GM18907 (cell line): Measurements from ENCODE around the gene ZDHHC22.

Experiments used
- ATAC-seq: cut with Tn5 transposase; IDR thresholded peaks from one replicate; pipeline ENCODE4 v1.9.1; 2021; ENCODE audit warnings: mild to moderate bottlenecking, moderate library complexity; ENCODE audit not compliant: unreplicated experiment

ZDHHC22 gene

DNA sequence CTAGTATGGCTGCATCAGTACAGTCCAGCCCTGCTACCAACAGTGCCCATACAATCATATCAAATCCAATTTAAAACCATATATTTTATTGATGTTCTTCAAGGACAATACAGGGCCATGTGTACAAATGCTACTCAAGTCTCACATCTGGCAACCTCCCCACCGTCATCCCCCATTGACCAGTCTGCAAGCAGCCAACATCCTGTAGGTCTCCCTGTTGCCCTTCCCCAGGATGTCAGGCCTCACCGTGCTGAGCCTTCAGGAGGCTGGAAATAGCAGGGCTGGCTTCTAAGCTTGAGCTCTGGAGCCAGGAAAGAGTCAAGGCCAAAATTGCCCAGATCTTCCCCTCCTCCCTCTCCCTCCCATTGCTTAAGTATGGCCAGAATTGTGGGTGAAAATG is 10.4 kb downstream of the ZDHHC22 start:
- no peak for ATAC-seq

DNA sequence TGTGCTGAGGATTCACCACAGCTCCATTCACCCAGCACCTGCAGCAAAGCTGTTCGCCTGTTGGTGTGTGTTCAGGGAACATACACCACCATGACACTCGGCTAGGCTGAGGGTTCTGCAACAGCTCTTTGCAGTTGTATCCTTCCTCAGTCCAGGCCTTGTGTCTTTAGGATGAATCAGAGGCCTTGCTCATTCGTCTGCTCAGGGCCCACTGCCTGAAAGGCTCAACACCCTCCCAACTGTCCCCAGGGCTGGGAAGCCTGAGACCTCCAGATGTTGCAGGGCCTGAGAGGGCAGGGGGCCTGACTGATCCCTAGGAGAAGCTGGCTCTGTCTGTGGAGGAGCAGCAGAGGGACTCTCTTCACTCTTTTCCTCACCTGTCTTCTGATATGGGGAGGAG is 11.2 kb downstream of the ZDHHC22 start:
- no peak for ATAC-seq

DNA sequence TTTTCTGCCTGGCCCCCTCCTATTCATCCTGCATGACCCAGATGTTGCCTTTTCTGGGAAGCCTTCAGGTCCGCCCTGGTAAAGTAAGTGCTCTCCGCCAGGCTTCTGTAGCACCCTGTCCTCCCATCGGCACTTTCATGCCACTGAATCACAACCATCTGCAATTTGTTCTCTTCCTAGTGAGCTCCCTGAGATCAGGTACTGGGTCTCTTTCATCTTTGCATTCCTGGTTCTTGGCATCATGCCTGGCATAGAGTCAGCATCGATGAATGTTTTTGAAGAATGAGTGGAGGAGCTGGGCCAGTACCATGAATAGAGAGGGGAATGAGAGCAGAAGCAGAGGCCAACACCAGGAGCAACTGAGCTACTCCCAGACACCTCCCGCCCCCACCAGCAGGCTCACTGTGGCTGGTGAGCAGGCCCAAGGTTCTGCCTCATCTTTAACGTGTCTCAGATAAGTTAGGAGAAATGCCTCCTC is 13.1 kb downstream of the ZDHHC22 start:
- ATAC-seq: no peak

DNA sequence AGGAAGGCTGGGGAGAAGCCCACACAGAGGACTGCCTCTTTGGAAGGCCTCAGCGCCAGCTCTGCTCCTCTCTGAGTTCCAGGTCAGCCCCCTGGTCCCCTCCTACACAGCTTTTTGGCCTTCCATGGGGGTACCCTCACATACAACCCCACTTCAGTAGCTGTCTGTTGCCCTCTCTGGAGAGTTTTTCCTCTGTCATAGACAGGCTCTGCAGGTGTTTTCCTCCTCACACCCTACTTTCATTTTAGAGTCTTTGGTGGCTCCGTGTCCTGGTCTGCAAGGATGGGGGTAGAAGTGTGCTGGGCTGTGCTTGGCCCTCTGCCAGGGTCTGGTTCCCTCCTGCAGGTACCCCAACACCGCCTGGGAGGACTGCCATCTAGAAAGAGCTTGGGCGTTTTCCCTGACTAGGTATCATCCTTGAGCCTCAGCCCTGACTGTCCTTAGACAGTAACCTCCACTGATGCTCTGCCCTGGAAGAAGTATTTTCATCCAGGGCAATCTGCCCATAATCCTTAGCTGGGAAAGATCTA is 15.1 kb downstream of the ZDHHC22 start:
- ATAC-seq: no peak

DNA sequence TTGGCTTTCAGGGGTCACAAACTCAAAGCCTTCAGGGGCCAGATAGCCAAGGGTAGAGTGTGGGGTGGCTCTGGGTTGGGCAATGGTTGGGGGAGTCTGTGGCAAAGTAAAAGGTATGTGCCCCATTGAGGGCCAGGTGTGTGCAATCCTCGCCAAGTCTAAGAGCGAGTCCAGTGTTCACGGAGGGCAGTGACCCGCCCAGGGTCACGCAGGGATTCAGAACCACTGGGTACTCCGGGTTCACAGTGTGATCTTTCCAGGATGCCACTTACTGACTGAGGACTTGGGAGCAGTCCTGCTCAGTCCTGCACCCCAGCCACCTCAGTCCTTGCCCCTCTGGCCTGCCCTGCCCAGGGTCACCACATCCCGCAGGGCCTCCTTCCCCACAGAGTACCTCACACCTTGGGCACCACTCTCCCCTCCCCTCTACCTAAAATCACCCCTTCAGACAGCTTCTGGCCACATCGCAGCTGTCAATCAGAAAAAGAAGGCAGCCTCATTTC is 15.7 kb downstream of the ZDHHC22 start:
- no peak for ATAC-seq

DNA sequence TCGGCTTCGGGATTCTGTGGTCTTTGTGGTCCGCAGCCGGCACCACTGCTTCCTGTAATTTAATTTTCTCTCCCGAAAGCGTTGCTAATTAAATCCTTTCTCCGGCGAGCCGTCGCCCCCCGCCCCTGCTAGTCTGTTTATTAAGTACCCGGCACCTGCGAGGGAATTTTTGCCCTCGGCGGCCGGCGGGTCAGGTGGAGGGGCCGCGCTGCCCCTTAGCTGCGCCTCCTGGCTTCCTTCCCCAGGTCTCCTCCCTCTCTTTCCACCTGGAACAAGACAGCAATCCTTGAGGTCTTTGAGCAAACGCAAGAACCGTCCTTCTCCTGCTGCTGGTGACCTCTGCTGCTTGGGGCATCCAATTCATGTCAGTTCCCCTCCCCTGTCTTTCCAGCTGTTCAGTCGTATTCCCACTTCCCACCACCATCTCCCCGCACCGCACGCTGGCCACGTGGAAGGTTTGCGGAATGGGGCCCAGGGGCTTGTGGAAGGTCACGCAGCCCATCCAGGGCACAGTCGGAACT is 16.2 kb downstream of the ZDHHC22 start:
- no peak for ATAC-seq

DNA sequence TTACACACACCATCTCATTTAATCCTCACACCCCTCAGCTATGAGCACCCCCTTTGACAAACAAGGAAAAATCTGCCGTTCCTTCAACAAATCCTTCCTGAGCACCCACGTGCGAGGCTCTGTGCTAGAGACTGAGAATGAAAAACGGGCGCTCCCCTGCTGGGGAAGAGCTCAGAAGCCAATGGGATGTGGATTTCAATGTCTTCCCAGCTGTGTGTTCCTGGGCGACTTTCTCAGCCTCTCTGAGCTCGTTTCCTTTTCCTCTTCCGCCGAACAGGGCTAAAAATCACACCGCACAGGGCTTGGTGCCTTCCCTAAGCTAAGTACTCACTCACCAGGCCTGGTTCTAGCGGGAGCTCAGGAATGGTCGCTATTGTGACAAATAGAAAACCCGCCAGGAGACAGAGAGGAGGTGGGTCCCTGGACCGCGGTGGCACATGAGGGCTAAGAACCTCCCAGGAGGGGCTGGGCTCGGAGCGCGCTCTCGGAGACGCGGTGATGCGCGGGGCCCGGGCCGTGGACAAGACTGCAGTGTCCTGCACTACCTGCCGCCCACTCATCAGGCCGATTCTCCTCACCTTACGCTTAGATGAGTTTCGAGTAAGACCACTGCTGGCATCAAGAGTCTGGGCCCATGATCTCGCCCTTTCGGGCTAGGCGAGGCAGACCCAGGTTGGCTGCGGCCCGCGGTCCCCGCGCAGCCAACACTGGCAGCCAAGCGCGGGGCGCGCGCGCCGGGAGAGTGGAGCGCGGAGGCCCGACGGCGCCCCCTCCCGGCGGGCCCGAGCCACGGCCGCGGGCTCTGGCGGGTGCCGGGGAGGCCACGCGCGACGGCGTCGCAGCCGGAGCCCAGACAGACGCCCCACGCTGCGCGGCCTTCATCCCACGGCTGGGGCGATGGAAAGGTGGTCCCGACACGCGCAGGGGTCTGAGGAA is 17.0 kb downstream of the ZDHHC22 start:
- ATAC-seq: no peak

DNA sequence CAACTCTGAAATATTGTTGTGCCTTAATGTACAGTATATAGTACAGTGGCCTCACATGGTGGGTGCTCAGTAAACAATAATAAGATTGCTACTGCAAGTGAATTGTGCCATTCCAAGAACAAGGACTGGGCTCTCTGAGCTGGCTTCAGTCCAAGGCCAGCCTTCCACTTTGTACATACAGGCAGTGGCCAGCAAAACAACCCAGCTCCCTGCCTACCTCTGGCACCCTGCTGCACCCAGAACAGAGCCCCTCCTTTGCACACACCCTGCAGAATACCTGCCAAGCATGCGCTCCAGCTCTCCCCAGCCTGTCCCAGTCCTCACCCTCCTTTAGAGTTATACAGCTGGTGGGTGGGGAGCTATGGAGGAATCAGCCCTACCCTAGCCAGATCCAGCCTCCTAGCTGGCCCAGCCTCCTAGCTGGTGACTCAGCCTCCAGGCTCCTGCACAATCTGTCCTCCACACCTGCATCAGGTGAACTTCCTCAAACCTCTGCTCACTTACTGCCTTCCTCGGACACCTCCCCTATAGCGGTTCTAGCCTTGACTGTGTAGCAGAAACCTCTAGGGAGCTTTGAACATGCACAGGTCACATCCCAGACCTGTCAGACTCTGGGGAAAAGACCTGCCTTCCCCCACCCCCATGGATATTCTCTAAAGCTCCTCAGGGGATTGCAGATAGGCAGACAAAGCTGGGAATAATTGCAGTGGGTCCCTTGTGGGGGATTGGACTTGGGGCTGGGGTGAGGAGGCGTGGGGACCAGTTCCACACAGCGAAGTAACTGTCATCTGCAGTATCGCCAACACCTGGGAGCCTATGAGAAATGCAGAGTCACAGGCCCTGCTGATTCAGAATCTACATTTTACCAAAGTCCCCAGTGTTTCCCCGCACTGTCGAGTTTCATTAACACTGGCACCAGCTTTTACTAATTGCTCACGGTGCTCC is 17.9 kb downstream of the ZDHHC22 start:
- ATAC-seq: no peak

DNA sequence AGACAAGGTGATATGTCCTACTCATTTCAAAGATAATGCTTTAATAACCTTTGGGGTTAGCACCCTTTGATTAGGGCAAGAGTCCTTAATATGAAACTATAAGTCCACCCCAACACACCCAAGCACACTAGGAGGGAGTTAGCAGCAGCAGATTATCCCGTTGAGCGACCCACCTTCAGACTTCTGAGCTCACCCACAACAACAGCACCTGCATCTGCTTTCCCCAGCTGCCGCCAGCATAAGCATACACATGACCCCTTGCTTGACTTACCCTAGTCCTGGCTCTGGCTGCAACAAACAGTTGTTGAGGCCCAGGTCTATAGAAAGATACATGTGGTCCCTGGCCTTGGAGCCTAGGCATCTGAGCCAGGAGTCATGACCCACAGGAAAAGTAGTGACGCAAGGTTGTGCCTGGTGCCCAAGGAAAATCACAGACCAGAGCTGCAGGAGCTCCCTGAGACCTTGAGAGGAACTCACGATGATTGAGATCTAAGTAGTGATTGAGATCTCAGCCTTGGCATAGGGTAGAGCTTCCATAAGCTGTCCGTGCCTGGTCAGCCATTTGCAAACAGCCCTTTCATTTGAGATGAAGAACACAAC is 19.0 kb downstream of the ZDHHC22 start:
- ATAC-seq: no peak

DNA sequence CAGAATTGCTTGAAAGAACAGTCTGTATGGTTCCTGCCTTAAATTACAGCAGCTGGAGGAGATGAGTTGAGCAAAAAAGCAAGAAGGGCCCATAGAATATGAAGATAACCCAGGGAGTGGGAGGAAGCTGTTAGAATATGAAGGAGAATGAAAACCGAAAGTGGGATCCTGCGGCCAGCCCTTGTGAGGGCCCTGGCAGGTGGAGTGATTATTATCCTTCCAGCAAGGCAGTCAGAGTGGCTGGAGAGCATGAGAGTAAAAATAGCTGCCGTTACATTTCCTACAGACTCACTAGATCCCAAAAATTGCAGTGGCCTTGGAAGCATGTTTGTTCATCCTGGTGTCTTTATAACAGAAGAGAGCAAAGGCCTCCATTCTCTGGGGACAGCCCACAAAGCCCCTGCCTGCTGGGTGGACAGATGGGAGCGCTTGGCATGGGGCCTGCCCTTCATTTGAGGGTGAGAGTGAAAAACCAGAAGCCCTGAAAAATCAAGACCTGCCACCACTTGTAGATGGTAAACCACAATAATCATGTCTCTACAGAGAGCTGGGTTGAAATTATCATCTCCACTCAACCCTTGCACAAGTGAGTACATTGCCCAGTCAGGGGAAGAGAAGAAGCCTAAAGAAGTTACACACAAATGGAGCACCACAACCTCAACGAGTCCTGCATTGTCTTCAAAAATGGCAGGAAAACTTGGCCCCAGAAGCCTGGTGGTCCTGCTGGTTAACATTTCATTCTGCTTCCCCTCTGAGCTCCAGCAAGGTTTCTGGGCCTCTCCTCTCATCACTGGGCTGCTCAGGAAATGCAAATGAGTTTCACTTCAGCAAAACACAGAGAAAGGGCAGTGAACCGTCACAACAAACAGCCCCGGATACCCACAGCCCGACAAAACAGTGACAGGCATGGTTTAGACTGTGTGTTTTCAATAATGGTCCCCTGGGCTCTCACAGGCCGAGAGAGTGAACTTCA is 20.5 kb downstream of the ZDHHC22 start:
- ATAC-seq: peak; percentile 91

DNA sequence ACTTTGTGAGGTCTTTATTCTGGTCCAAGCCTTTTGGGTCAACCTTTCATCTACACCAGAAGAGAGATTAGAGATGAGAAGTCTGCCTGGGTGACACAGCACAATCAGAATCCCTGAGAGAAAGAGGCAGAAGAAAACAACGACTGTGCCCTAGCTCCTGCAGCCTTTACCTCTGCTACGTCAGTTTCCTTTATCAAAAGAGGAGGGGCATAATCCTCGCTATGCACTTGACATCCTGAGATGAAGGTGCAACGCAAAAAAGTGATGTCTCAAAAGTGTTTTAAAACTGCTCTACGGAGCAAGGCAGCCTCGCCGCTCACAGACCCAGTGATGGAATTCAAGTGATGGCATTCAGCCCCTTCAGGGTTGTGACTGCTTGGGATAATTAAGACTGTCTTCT is 21.7 kb downstream of the ZDHHC22 start:
- no peak for ATAC-seq

DNA sequence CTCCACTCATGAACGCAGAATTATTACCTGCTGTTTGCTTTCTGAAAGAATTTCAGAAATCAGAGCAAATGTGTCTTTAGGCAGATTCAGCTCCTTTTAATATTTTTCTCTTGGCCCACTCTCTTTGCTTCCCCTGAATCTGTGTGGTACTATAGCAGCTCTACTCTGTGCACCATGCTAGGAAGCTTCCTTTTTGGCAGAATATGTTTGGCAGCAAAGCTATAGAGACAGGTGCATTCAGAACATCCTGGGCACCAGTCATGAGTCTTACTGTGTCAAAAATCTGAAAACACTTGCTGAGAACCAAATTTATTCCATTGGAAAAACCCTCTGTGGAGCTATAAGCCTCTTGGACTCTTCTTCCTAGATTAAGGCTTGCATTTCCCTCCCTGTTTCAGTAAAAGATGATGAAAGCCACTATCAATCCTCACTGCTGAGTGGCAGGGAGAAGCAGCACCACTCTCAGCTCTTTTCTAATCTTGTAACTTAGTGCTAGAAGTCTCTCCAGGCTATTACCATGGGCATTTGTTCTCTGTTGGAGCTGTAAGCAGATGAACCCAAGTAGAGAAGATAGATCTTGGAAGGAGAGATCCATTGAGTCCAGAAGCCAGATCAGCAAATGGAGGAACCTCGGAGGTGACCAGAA is 25.3 kb downstream of the ZDHHC22 start:
- ATAC-seq: no peak

DNA sequence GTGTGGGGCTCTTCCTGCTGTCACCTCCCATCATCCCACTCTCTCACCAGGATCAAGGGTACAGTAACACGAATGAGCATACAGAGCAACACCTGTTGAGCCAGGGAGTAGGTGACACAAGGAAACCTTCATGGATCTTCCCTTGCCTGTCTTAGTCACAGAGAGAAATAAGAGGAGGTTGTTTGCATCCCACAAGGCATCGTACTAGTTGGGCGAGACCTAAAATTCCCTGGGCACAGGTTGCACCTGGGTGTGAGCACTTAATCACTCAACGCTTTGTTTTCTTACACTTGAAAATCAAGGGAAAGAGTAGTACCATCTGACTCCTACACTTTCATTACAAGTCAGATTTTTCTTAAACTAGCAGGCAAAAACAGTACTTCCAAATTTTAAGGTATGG is 27.0 kb downstream of the ZDHHC22 start:
- ATAC-seq: no peak

DNA sequence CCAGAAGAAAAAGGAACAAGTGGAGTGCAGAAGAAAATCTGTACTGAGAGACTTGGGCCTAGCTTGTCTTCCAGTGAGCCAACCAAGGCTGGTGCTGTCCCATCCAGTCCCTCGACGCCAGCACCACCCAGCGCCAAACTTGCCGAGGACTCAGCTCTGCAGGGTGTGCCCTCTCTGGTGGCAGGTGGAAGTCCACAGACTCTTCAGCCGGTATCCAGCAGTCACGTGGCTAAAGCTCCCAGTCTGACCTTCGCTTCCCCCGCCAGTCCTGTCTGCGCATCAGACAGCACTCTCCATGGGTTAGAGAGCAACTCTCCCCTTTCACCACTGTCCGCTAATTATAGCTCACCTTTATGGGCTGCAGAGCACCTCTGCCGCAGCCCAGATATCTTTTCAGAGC is 27.9 kb downstream of the ZDHHC22 start:
- ATAC-seq: no peak

DNA sequence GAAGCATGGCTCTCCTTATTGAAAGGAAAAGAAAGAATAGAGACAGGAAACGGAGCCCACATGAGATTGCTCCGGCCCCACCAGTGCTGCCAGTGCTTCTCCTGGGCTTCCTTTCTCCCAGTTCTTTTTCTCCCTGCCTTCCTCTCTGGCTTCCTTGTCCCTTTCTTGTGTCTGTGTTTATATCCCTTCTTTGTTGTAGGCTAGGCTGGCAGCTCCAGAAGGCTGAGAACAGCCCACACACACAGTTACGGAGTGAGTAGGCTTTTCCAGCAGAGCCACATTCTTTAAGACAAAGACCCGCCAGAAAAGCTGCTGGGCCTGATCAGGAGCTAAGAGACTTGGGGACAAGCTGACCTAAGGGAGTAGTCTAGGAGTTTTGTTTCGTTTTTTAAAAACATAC is 30.6 kb downstream of the ZDHHC22 start:
- no peak for ATAC-seq

DNA sequence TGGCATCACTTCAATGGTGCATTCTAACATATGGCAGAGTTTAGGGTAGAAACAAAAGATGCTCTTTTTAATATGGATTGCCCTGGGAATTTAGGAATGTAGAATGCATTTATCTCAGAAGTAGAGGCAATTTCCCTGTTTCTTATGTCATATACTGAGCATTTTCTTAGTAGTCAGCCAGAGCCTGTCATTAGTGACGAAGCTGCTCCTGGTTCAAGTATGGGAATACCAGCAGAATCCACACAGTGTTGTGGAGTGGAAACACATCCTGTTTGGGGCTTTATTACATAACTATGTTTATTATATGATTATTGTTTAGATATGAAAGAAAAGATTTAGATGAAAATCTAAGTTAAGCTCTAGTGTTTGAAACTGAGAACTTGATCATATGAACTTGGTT is 31.3 kb downstream of the ZDHHC22 start:
- ATAC-seq: no peak

DNA sequence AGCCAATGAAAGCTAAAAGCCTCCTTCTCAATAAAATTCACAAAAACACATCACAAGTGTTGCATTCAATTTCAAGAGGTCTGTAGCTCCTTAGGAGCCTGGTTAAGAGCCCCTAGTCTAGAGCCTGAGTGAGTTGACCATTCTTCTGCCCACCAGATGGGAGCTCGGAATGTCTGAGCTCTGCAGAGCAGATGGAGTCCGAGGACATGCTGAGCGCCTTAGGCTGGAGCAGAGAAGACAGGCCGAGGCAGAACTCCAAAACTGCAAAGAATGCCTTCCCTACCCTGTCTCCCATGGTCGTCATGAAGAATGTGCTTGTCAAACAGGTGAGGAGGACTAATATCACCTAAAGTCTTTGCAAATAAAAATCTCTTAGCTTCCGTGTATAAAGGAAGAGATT is 31.9 kb downstream of the ZDHHC22 start:
- ATAC-seq: no peak

DNA sequence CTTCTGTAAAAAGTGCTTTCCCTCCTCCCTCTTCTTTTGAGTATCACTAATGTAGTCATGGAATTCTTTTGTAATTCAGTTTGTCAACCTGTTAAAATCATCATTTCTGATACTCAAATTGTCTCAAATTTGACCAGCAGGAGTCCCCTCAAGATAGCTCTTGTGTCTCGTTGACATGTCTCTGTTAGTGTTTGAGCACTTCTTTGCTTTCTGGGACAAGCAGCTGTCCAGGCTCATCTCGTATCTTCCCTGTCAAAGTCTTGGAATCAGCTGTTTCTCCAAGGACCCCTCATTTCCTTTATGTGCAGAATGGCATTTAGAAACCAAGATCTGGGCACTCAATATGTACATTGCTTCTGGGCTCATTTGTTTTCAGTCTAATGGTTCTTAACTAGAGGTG is 32.8 kb downstream of the ZDHHC22 start:
- no peak for ATAC-seq

DNA sequence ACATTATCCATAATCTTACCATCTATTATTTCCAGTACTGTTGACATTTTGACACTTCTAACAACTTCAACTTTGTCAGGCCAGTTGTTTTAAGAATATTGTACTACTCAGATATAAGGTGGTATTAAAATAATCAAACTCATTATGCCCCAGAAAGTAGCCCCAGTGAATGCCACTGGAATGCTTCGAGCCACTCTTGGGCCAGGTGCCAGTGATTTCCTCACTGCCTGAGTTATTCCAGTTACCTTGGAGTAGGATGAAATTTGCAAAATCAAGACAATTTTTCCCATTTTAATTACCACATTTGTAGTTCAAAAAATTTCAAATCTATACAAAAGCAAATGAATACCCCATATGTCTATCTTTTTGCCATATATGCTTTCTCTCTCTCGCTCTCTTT is 34.4 kb downstream of the ZDHHC22 start:
- ATAC-seq: no peak
